ENCODE data around the gene MMP25.
A peak's percentile ranks its signal among the peaks of the same experiment; 100 is the strongest.

GRCh38 chr16:3045758-3046640, at the start of gene MMP25:
- TF ChIP-seq EZH2phosphoT487 (IDR thresholded peaks at IDR 0.05; ENCODE audit: insufficient read depth, low read depth), result 0 out of 2 replicates have a peak, but pooled peaks have one; percentile 42
- peak; percentile 90 for TF ChIP-seq EZH2 (IDR thresholded peaks at IDR 0.05; ENCODE audit: insufficient read depth, poor library complexity, severe bottlenecking)

All from GM23248 (cell line).